ENCODE results near the gene PCDHA1.

Gene PCDHA1

GRCh38 chr5:140951636-140952035, 165.7 kb downstream of the PCDHA1 start:
- no peak for DNase-seq
- Histone ChIP-seq H3K36me3 (ENCODE audit: control insufficient read depth in 1 of 2, insufficient read depth in 2 of 2, low read depth in 1 of 2, low read length in 2 of 2) (no peaks in the 10 kb centered on the region), H3K9ac (ENCODE audit: low read length) (no peak overlapping the region), H3K79me1 (replicated peaks; ENCODE audit: low read length, poor library complexity, severe bottlenecking) (no peaks in the 10 kb centered on the region), H3K4ac (ENCODE audit: low read depth in 1 of 2, low read length in 2 of 2) (no peak overlapping the region), H3K14ac (ENCODE audit: low read length in 2 of 2) (no peak overlapping the region), H3K27me3 (ENCODE audit: control insufficient read depth in 1 of 2, insufficient read depth in 1 of 2, low read length in 2 of 2) (no peaks in the 10 kb centered on the region), H3K27ac (ENCODE audit: low read length, poor library complexity, severe bottlenecking) (no peak overlapping the region), H3K4me3 (ENCODE audit: insufficient read depth in 1 of 2, low read depth in 1 of 2, low read length in 2 of 2) (no peak overlapping the region), H4K8ac (ENCODE audit: low read length) (no peak overlapping the region), H3K18ac (ENCODE audit: low read depth in 1 of 2, low read length in 2 of 2) (no peak overlapping the region), H2BK5ac (ENCODE audit: low read depth, low read length, poor library complexity, severe bottlenecking) (no peak overlapping the region), H2AK5ac (ENCODE audit: low read length, severe bottlenecking) (no peak overlapping the region), H4K91ac (ENCODE audit: low read length) (no peak overlapping the region), H2BK120ac (ENCODE audit: low read depth, low read length) (no peak overlapping the region), H3K4me2 (ENCODE audit: low read length, poor library complexity, severe bottlenecking) (no peak overlapping the region), H3K23ac (ENCODE audit: low read length in 2 of 2) (no peak overlapping the region), H2BK12ac (ENCODE audit: low read length in 2 of 2) (no peak overlapping the region), H2BK15ac (ENCODE audit: low read depth, poor library complexity, severe bottlenecking) (no peak overlapping the region), H3K4me1 (ENCODE audit: control insufficient read depth, insufficient read depth, low read depth, low read length) (no peaks in the 10 kb centered on the region), H3K9me3 (ENCODE audit: control insufficient read depth, low read length) (peaks cover 7% of the 10 kb centered on the region), H2AFZ (ENCODE audit: low read depth, low read length) (no peak overlapping the region)
- 82% methylated on average over 6 of the region's 6 CpGs for WGBS

- Histone ChIP-seq H3K27ac (ENCODE audit: low read length, poor library complexity, severe bottlenecking) (no peak overlapping the region), H3K9me3 (ENCODE audit: control insufficient read depth, low read length) (peaks cover 7% of the 10 kb centered on the region), H2BK12ac (ENCODE audit: low read length in 2 of 2) (no peak overlapping the region), H2BK15ac (ENCODE audit: low read depth, poor library complexity, severe bottlenecking) (no peak overlapping the region), H3K27me3 (ENCODE audit: control insufficient read depth in 1 of 2, insufficient read depth in 1 of 2, low read length in 2 of 2) (no peaks in the 10 kb centered on the region), H3K4me3 (ENCODE audit: insufficient read depth in 1 of 2, low read depth in 1 of 2, low read length in 2 of 2) (no peak overlapping the region), H3K4ac (ENCODE audit: low read depth in 1 of 2, low read length in 2 of 2) (no peak overlapping the region), H3K4me2 (ENCODE audit: low read length, poor library complexity, severe bottlenecking) (no peak overlapping the region), H2BK120ac (ENCODE audit: low read depth, low read length) (no peak overlapping the region), H3K23ac (ENCODE audit: low read length in 2 of 2) (no peak overlapping the region), H2AK5ac (ENCODE audit: low read length, severe bottlenecking) (no peak overlapping the region), H4K91ac (ENCODE audit: low read length) (no peak overlapping the region), H2AFZ (ENCODE audit: low read depth, low read length) (no peak overlapping the region), H4K8ac (ENCODE audit: low read length) (no peak overlapping the region), H3K4me1 (ENCODE audit: control insufficient read depth, insufficient read depth, low read depth, low read length) (no peaks in the 10 kb centered on the region), H3K9ac (ENCODE audit: low read length) (no peak overlapping the region), H3K79me1 (replicated peaks; ENCODE audit: low read length, poor library complexity, severe bottlenecking) (no peaks in the 10 kb centered on the region), H3K36me3 (ENCODE audit: control insufficient read depth in 1 of 2, insufficient read depth in 2 of 2, low read depth in 1 of 2, low read length in 2 of 2) (no peaks in the 10 kb centered on the region), H2BK5ac (ENCODE audit: low read depth, low read length, poor library complexity, severe bottlenecking) (no peak overlapping the region), H3K18ac (ENCODE audit: low read depth in 1 of 2, low read length in 2 of 2) (no peak overlapping the region), H3K14ac (ENCODE audit: low read length in 2 of 2) (no peak overlapping the region)
- DNase-seq = no peak
- WGBS = 40% methylated on average over 2 of the region's 2 CpGs
These were observed 167.3 kb downstream of the PCDHA1 start for GRCh38 chr5:140953234-140953633.

- Histone ChIP-seq H2AK5ac (ENCODE audit: low read length, severe bottlenecking) (no peak overlapping the region), H3K27me3 (ENCODE audit: control insufficient read depth in 1 of 2, insufficient read depth in 1 of 2, low read length in 2 of 2) (peaks cover 7 to 28% of the 10 kb centered on the region in 2 experiments), H3K14ac (ENCODE audit: low read length in 2 of 2) (no peak overlapping the region), H4K8ac (ENCODE audit: low read length) (no peak overlapping the region), H3K18ac (ENCODE audit: low read depth in 1 of 2, low read length in 2 of 2) (no peak overlapping the region), H3K4me2 (ENCODE audit: low read length, poor library complexity, severe bottlenecking) (no peak overlapping the region), H2BK120ac (ENCODE audit: low read depth, low read length) (no peak overlapping the region), H2BK5ac (ENCODE audit: low read depth, low read length, poor library complexity, severe bottlenecking) (no peak overlapping the region), H3K27ac (ENCODE audit: low read length, poor library complexity, severe bottlenecking) (no peak overlapping the region), H3K4ac (ENCODE audit: low read depth in 1 of 2, low read length in 2 of 2) (no peak overlapping the region), H2BK15ac (ENCODE audit: low read depth, poor library complexity, severe bottlenecking) (no peak overlapping the region), H3K4me3 (ENCODE audit: insufficient read depth in 1 of 2, low read depth in 1 of 2, low read length in 2 of 2) (no peak overlapping the region), H3K9me3 (ENCODE audit: control insufficient read depth, low read length) (no peaks in the 10 kb centered on the region), H2BK12ac (ENCODE audit: low read length in 2 of 2) (no peak overlapping the region), H3K36me3 (ENCODE audit: control insufficient read depth in 1 of 2, insufficient read depth in 2 of 2, low read depth in 1 of 2, low read length in 2 of 2) (peaks cover 0 to 6% of the 10 kb centered on the region in 2 experiments), H4K91ac (ENCODE audit: low read length) (no peak overlapping the region), H3K79me1 (replicated peaks; ENCODE audit: low read length, poor library complexity, severe bottlenecking) (no peaks in the 10 kb centered on the region), H2AFZ (ENCODE audit: low read depth, low read length) (no peak overlapping the region), H3K23ac (ENCODE audit: low read length in 2 of 2) (no peak overlapping the region), H3K4me1 (ENCODE audit: control insufficient read depth, insufficient read depth, low read depth, low read length) (peaks cover 11% of the 10 kb centered on the region), H3K9ac (ENCODE audit: low read length) (no peak overlapping the region)
- 100% methylated on average over 1 of the region's 1 CpG for WGBS
- DNase-seq = no peak
These were observed 176.2 kb downstream of the PCDHA1 start for GRCh38 chr5:140962190-140962589.

- Histone ChIP-seq H3K14ac (ENCODE audit: low read length in 2 of 2) (no peak overlapping the region), H4K8ac (ENCODE audit: low read length) (no peak overlapping the region), H3K79me1 (replicated peaks; ENCODE audit: low read length, poor library complexity, severe bottlenecking) (no peaks in the 10 kb centered on the region), H3K27me3 (ENCODE audit: control insufficient read depth in 1 of 2, insufficient read depth in 1 of 2, low read length in 2 of 2) (peaks cover 13 to 40% of the 10 kb centered on the region in 2 experiments), H3K4me3 (ENCODE audit: insufficient read depth in 1 of 2, low read depth in 1 of 2, low read length in 2 of 2) (no peak overlapping the region), H3K9me3 (ENCODE audit: control insufficient read depth, low read length) (no peaks in the 10 kb centered on the region), H3K18ac (ENCODE audit: low read depth in 1 of 2, low read length in 2 of 2) (no peak overlapping the region), H2BK12ac (ENCODE audit: low read length in 2 of 2) (no peak overlapping the region), H3K9ac (ENCODE audit: low read length) (no peak overlapping the region), H3K4me2 (ENCODE audit: low read length, poor library complexity, severe bottlenecking) (no peak overlapping the region), H2BK15ac (ENCODE audit: low read depth, poor library complexity, severe bottlenecking) (no peak overlapping the region), H2BK120ac (ENCODE audit: low read depth, low read length) (no peak overlapping the region), H2AK5ac (ENCODE audit: low read length, severe bottlenecking) (no peak overlapping the region), H3K36me3 (ENCODE audit: control insufficient read depth in 1 of 2, insufficient read depth in 2 of 2, low read depth in 1 of 2, low read length in 2 of 2) (peaks cover 0 to 12% of the 10 kb centered on the region in 2 experiments), H4K91ac (ENCODE audit: low read length) (no peak overlapping the region), H3K27ac (ENCODE audit: low read length, poor library complexity, severe bottlenecking) (no peak overlapping the region), H2BK5ac (ENCODE audit: low read depth, low read length, poor library complexity, severe bottlenecking) (no peak overlapping the region), H3K4ac (ENCODE audit: low read depth in 1 of 2, low read length in 2 of 2) (no peak overlapping the region), H3K4me1 (ENCODE audit: control insufficient read depth, insufficient read depth, low read depth, low read length) (peaks cover 13% of the 10 kb centered on the region), H2AFZ (ENCODE audit: low read depth, low read length) (no peak overlapping the region), H3K23ac (ENCODE audit: low read length in 2 of 2) (no peak overlapping the region)
- WGBS = 100% methylated on average over 1 of the region's 3 CpGs
- no peak for DNase-seq
These were observed 178.4 kb downstream of the PCDHA1 start for GRCh38 chr5:140964356-140964755.

Data from mesenchymal stem cell (in vitro differentiated cells and primary cell).